SIG-M5 (cell line): Measurements from ENCODE around the gene MSH2.

Experiments used
- DNase-seq: peaks from one replicate; lab custom pipeline; 2025; lab: John Stamatoyannopoulos, UW

Gene MSH2

DNA sequence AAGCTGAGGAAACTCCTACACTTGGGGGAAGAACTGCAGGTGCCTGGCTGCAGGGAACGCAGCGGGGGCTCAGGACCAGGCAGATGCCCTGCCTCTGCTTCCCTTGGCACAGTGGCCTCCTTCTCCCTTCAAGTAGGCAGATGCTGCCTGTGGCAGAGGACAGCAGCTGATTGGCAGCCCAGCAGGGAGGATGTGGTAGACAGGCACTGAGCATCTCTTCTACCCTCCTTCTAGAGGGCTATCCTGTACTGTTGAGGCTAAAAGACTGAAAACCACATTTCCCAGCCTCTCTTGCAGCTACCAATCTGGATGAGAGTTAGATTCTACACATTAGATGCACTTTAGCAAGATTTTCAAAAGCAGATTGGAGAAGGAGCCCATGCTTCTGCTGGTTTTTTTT, 105.7 kb downstream of the MSH2 start:
- no peak for DNase-seq

DNA sequence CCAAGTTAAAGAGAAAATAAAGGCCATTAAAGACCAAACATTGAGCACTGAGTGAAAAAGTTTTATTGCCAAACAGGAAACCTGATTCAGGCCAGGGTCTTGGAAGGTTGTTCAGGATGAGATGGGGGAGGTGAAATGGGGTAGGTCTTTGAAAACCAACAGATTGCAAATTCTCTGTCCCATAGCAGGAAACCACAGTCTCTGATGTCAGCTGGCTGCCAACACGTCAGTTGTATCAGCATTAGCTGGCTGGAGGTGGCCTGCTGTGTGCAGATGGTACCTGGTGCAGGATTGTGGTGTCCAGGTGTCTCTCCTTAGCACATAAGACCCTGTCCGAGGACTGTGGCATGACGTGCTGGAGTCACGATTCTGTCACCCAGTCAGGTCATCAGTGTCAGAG, 106.3 kb downstream of the MSH2 start:
- DNase-seq = no peak

DNA sequence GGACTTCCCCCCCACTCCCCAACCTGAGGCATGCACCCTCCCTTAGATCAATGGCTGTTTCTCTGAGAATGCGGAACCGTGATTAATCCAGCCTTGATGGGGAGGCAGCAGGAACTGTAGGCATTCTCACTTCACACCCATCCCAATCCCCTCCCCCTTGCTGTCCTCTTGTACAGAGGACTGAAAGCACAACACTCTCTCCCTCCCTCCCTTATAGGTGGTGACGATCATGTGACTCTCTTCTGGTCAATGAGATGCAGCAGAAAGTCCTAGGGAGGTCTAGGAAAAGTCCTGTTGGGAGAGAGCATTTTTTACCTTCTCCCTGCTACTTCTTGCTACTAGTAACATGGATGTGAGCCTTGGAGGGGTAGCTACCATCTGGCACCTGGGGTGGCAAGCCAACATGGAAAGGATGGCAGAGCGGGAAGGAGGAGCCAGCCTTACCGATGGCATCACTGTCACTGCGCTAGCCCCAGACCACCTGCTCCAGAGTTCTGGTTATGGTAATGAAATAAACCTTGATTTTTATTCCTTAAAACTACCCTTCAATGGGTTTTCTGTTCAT, 106.9 kb downstream of the MSH2 start:
- DNase-seq = no peak

DNA sequence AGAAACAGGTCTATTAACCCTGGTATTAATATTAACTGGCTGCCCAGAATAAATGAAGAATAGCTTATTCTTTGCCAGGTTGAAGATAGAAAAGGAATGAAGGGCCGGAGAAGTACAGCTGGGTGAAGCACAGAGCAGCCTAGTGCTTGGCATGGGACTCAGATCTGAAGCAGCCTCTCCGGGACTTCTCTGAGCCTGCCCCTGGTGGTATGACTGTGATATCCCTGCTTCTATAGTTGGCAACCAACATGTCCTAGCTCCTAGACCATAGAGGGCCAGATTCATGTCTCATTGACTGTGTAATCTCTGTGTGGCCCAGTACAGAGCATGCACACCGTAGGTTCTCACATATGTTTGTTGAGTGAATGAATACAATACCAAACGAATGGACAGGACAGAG, 107.8 kb downstream of the MSH2 start:
- no peak for DNase-seq

DNA sequence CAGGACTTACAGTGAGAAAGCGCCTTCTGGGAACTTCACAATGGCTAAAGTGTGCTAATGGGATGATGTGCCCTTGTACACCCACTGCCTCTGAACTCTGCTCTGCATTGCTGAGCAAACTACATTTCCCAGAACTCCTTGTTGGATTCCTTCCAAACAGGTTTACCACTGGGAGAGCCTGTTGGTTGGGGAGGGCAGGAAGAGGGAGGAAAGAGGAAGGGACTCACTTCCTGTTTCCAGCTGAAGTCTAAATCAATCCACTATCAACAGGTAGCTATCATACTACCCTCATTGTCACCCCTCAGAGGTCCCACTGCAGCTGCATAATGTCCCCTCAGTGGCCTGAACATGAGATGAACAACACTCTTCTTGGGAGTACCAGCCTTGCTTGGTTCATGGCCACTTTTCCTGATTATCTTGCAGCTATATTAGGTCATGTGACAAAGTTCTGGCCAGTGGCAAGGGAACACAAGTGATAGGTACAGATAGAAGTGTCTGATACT, 109.7 kb downstream of the MSH2 start:
- no peak for DNase-seq

DNA sequence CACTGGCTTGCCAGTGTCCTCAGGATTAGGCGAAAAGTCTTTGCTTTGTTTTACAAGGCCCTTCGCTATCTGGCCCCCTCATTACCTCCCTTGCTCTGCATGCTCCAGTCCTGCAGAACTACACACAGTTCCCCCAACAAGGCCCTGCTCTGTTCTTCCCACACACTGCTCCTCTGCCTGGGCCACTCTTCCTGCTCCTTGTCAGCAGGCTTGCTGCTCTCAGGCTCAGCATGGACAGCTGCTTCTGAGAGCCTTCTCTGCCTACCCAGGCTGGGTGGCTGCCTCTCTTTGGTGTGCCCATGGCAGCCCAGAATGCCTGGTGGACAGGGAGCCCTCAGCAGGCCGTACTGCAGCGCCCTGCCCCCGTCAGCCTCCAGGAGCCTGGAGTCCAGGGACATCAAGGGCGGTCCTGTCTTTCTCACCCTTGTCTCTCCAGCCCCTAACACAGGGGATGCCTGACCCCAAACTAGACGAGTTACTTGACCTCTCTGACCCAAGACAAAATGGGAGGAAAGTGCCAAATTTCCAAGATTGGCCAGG, 111.1 kb downstream of the MSH2 start:
- no peak for DNase-seq

DNA sequence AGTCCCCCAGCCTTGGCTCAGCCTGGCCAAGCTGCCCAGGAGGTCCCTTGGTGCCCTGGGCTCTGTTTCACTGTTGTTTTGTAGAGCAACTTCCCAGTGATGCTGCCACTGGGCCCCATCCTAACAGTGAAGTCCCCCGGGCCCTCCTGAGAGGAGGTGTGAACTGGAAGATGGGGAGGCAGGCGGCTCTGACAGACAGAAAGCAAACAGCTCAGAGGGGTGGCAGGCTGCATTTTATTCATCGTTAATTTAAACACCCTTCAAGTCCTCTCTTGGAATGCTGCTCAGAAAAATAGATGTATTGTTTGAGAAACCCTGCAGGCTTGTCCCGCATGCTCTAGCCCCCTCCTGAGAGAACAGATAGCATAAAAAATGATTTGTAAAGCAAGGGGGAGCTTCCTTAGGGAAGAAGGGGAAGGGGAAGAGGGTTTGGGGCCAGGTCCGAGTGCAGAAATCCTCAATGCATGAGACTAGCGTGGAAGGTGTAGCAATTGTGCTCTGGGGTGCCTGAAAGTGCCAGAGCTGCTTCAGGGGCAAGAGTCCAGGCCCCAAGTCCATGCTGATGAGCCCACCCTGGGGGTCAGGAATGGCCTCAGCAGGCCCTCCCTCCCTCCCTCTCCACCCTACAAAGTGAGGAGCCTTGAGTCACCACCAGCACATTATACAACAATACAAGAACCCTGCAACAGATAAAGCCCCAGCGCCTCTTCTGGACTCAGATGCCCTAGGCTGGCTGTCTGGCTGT, 113.6 kb downstream of the MSH2 start:
- no peak for DNase-seq

DNA sequence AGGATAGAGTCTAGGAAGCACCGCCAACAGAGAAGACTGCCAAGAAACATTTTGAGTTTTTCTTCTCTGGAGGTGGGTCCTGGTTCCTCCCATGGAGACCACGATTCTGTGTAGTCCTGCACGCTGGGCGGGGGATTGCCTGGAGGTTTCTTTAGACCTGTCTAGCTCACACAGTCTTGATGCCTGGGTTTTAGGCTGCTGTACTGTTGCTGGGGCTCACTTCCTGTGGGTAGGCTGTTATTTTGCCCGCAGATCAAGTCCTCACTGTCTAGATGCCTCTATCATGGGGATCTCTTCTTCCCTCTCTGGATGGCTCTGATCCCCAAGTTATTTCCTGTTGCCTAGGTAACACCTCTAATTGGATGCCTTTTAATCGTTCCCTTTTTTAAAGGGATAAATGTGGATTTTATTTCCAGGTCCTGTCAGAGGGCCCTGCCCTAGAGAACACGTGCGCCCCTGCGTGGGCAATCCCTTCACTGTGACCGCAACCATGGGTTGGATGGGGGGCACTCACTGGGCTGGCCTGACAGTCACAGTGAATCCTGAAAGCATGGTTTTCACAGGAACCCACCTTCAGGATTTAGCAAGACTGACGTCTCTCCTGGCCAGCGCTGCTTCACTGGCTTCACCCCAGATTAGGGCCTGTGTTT, 115.7 kb downstream of the MSH2 start:
- no peak for DNase-seq

DNA sequence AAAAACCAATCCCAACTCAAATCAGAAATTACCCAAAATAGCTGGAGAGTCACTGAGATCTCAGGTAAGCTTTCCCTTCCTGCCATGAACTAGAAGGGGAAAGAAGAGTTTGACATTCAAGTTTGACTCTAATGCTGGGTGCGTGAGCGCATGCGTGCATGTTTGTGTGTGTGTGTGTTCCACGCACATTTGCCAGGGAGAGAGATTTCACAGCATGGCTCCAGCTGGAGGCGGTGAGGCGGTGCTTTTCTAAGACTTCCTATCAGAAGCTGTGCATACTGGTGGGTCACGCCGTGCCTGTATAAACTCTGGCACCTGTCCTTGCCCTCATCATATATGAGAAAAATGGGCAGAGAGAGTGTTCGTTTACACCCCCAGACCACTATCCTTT, 116.2 kb downstream of the MSH2 start:
- DNase-seq = no peak

DNA sequence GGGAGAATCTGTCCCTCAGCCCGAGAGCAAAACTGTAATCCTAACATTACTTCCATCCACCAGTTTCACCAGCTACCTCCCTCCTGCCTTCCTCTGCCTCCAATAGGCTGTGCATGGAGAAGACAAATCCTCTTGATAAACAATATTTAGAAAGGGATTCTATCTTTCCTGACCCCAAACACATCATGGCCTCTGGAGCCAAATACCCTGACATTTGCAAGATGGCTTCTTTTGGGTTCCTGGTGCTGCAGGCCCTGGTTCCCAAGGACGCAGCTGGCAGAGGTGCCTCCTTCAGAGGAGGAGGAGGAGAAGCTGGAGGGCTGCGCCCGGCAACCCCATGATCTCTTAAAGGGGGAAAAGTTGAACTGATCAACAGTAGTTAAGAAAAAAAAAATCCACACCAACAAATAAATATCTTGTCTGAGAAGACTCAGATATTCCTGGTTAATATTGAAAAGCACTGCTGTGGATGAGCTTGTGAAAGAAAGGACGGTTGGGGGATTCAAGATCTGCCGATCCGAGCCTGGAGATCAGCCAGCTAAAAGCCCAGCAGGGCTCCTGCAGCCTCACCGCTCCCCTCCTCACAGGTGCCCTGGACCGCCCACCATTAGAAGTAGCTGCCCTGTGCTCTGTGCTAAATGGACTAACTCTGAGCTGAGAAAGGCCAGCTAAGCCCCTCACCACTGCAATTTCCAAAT, 116.8 kb downstream of the MSH2 start:
- no peak for DNase-seq

DNA sequence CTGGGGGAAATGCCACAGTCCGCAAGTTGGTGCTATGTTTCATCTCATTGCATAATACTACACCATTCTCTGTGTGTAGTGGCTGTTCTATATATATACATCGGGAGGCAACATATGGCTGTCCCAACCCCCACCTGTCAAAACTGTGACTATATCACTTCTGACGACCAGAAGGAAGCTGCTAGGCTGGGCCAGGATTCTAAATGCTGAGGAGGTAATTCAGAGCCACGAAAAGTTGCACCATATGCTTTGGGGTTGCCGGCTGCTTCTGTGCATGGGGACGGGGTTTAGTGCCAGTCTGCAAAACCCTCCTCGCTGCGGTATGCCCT, 117.3 kb downstream of the MSH2 start:
- DNase-seq = peak; percentile 95

DNA sequence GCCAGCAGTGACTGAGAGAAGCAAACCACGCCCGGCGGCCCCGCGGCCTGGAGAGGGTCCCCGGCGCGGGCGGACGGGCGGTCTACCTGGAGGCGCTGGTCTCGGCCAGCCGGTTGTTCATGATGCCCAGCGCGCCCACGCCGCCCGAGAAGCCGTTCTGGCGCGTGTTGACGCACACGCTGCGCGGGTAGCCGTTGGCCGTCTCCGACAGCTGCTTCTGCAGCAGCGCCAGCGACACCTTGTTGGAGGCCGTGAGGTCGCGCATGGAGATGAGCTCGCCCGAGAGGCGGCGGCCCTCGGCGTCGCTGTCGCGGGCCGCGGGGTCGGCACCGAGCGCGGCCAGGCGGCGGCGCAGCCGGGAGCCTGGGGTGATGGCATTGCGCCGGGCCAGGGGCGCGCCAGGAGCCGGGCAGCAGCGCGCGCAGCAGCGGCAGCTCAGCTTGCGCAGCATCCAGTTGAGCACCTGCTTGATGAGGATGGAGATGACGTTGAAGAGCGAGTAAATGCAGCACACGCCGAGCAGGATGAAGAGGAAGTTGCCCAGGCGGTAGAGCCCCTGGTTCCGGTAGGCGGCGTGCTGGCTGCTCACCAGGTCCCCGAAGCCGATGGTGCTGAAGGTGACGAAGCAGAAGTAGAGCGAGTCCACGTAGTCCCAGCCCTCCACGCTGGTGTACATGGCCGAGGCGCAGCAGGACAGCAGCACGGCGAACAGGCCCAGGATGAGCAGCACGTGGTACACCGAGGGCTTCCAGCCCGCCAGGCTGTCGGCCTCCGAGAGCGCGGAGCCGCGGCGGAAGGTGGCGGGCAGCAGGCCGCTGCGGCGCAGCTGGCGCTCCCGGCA, 118.1 kb downstream of the MSH2 start:
- peak; percentile 74 for DNase-seq

DNA sequence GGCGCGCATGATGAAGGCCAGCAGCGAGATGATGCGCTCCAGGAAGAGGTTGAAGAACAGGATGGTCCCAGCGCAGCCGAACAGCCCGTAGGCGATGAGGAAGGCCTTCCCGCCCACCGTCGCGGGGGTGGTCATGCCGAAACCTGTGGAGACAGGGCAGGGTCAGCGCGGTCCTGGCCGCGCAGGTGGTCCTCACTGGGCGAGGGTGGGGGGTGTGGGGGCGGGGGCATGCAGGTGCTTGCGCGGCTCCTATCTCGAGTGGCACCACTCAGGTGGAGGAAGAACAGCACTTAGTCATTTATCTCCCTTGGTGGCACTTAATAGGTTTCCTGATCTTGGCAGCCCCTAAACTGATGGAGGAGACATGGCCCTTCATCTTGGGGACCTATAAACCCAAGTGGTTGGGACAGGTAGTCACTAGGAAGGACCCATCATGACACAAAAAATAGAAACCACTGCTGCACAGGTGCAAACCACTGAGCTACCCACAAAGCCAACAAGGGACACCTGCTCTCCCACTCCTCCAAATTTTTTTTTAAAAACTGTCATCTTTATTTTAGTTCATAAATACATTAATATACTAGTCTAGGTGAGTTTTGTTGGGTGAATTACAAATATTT, 118.8 kb downstream of the MSH2 start:
- DNase-seq = no peak

DNA sequence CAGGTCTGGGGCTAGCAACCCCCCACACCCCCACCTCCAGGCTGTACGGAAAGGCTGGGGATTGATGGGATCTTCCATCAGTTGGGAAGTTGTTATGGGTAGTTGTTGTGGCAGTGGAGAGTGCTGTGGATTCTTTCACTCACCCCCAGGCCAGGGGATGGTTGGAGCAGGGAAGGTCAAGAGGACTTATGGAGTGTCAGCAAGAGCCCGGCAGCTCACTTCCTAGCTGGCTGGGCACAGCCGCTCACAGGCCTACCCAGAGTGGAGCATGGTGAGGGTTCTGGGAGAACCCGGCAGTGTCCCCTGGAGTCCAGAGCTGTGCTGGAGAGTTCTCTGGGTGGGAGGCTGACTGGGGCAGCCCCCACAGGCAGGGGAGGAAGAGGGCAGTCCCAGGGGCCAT, 122.2 kb downstream of the MSH2 start:
- DNase-seq = no peak

DNA sequence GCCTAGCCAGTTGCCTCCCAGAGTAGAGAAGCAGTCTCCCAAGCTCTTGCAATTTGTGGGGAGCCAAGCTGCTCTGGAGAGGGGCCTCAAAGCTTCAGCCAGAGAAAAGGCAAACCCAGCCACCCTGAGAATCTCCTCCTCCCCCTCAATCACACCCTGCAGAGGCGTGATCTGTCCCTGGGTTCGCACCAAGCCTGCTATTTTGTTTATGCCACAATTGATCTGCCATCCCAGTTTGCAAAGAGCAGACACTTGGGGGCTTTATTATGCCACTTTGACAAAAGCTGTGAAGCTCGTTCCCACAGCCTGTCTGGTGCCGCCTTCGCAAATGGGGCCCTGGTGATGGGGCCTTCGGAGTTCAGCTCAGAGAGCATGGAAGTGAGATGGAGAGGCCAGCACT, 125.5 kb downstream of the MSH2 start:
- DNase-seq = no peak

DNA sequence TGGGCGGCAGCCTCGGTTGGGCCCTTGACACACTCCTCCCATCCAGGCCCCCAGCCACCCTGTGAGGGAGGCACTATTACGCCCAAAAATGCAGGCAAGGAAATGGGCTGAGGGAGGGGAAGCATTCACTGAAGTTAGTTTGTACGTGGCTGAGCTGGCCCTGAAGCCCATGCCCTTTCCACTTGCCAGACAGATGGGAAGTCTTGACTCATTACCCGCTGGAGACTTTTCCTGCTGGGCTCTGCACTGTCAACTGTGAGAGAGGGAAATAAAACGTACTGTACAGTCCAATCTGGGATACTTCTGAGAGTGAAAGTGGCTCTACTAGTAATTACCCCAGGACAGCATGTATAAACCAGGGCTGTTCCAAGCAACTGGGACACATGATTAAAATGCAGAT, 125.9 kb downstream of the MSH2 start:
- DNase-seq = no peak

DNA sequence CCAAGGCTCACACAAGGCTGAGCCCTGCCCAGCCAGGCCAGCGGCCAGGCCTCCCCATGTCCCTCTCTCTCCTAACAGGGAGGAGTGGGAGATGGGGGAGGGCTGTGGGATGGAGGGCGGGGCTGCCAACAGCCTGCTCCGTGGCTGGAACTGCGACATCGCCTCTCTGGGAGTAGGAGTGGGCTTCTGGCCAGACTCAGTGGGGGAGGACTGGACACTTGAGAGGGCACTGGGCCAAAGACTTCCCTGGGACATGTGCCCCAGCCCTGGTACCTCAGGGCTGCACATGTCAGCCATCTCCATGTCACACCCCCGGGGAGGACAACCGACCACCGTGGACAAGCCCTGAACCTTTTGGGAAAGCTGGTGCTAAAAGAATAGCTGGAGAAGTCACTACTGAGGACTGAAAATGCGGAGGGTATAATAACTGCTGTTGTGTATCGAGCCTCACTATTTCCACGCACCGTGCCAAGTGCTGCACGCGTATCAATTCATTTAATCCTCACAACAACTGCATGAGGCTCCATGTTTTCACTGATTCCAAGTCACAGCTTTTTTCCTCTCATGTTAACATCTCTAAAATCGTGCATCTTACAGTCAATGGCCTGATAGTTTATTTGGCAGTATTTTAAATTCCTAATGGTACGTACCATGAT, 127.3 kb downstream of the MSH2 start:
- no peak for DNase-seq

DNA sequence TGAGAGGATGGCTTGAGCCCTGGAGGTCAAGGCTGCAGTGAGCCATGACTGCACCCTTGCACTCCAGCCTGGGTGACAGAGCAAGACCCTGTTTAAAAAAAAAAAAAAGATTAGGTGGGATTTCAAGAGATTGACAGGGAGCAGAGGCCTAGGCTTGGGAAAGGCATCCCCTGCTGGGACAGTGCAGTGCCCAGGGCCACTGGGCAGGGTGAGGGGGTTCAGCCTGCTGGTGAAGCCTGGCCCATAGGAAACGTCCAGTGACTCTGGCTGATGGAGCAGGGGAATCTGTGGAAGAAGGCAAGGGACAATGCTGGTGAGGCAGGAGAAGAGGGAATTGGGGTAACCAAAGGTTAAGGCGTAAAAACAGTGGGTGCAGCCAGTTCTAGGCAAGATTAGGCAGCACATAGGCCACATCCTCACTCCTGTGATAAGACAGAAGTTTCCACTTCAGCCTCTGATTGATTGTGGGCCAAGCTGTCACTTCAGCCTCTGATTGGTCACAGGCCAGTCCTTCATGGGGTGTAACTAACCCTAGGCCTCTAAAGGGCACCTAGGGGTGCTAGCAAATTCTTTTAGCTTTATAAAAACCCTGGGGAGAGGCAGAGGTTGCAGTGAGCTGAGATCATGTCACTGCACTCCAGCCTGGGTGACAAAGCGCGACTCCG, 128.6 kb downstream of the MSH2 start:
- no peak for DNase-seq
